Hepatic stellate cell (primary cell): ENCODE data around the gene MCM8.
A peak's percentile ranks its signal among the peaks of the same experiment; 100 is the strongest.

Experiments
- DNase-seq: peaks from one replicate; pipeline ENCODE4 v3.0.0; 2011; ENCODE audit warnings: low spot score

MCM8 gene

GRCh38 chr20:5950271-5951031, at the start of gene MCM8, which contains the start of gene TRMT6:
Gene MCM8, plus strand, starts transcription at chr20:5950652. Its CDS starts 1,364 bp downstream, at chr20:5952016.
Gene TRMT6, minus strand, starts transcription at chr20:5950533. Its CDS starts 128 bp downstream, at chr20:5950405.
- DNase-seq, result peak; percentile 86

- no peak for DNase-seq
Observed at GRCh38 chr20:5900908-5901307, 49.5 kb upstream of the MCM8 start.

DNA sequence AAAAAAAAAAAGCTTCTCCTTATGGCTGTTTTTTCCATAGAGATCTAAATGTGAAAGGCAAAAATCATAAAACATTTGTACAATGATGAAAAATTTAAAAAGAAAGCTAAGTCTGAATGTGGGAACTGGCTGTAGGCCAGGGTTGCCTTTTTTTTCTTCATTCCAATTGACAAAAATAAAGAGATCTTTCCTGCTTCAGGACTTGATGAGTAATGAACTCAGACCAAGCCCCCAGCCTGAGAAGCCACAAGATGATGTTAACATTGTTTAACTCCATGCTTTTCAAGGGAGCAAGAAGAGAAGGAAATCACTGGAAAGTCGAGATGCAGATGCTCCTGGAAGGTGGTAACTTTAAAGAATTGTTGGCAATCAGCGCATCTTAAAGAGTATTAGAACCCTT, 41.5 kb upstream of the MCM8 start:
- DNase-seq, result no peak

DNA sequence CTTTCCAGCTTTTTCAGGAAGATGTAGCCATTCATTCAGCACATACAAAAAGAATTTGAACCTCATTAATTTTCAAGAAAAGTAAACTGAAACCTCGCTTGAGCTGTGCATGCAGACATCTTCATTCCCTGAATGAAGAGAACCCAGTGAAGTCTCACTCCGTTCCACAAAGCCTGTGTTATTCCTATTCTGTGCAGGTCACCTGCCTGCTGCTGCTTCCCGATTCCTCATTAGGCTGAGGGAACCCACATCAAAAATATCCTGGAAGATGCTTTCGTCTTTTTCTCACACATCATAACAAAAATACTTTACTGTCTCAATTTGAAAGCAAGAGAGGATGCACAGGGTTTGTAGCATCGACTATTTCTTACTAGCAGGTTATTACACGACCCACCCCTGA, 40.3 kb upstream of the MCM8 start:
- no peak for DNase-seq

DNA sequence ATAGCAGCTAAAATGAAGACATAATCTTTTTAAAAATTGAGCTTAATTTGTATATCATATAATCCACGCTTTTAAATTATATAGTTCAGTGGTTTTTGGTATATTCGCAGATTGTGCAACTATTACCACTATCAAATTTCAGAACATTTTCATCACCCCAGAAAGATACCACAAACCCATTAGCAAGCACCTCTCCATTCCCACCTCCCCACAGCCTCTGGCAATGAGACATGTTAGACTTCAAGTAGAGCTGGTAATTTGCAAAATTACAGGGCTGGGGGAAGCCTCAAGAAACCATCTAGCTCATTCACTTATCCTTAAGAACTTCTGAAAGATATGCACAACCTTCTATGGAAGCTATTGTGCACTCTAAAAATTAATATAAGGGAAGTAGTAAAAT, 37.3 kb upstream of the MCM8 start:
- DNase-seq, result no peak

DNA sequence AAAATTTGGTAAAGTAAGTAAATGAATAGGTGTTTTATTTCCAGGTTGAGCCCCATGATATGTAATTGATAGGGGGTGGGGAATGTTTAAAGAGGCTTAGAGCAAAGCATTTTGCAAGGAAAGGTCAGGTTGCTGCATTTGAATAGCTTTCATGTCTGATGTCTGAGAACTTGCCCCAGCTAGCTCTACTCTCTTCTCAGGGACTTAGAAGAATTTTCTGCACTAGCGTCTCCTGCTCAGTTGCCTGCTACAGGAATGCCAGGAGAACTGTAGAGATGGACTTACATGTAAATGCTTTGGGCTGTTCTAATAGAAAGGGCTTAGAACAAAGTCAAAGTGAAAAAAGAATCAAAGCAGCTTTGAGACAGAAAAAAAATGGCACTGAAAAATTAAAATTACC, 35.6 kb upstream of the MCM8 start:
- no peak for DNase-seq

DNA sequence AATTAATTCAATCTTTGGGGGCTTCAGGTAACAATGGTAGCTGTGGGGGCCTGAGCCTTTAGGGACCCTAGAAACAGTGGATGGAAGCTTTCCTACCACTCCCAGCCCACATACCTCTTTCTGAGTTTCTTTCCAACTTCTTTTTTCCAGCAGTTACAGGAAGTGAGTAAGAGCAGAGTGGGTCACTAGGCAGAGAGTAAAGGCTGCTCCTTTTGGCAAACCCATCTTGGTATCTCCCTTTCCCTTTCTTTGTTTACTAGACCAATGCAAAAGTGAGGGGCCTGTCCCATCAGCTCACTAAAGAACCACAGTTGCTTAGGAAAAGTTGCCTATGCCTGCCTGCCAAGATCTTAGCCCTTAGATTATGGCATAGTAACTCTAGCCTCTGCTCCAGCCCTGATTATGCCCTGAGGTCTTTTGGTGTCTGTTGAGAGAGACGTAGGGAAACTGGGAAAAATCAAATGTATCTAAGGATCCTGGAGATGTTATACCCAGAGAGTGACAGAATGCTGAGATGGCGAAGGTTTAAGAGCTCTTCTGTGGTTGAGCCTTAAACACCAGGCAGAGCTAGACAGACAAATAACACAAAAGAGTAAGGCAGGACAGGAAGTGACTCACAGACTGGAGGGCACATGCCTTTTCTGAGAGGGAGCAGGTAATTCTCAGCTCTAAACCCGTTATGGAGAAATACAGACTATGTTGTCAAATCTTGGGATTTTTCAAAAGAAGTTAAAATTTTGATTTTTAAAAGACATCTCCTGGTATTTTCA, 31.4 kb upstream of the MCM8 start:
- DNase-seq, result peak; percentile 10

GRCh38 chr20:5919626-5920544, 30.6 kb upstream of the MCM8 start:
- DNase-seq, result no peak

- DNase-seq, result no peak
Observed at GRCh38 chr20:5920581-5920980, 29.9 kb upstream of the MCM8 start.

DNA sequence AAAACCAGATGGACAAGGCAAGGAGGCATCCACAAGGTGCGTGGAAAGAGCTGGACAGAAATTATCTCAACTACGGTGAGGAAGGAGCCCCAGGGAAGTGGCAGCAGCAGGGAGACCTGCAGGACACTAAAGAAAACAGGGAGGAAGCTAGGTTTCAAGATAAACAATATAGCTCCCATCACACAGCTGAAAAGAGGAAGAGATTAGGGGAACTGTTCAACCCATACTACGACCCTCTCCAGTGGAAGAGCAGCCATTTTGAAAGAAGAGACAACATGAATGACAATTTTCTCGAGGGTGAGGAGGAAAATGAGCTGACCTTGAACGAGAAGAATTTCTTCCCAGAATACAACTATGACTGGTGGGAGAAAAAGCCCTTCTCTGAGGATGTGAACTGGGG, 27.0 kb upstream of the MCM8 start:
- DNase-seq, result no peak

DNA sequence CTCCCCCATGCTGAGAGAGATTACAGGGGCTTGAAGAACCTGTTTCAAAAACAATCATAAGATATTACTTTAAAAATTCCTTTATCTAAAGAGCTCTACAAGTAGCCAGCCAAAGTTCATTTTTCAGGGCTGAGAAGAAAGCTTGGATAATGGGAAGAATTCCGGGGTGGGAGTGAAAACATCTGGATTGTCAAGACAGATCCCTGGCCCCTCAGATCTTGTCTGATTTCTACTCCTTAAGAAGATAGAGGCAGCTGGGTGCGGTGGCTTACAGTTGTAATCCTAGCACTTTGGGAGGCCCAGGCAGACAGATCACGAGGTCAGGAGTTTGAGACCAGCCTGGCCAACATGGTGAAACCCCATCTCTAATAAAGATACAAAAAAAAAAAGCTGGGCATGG, 24.9 kb upstream of the MCM8 start:
- DNase-seq, result no peak

DNA sequence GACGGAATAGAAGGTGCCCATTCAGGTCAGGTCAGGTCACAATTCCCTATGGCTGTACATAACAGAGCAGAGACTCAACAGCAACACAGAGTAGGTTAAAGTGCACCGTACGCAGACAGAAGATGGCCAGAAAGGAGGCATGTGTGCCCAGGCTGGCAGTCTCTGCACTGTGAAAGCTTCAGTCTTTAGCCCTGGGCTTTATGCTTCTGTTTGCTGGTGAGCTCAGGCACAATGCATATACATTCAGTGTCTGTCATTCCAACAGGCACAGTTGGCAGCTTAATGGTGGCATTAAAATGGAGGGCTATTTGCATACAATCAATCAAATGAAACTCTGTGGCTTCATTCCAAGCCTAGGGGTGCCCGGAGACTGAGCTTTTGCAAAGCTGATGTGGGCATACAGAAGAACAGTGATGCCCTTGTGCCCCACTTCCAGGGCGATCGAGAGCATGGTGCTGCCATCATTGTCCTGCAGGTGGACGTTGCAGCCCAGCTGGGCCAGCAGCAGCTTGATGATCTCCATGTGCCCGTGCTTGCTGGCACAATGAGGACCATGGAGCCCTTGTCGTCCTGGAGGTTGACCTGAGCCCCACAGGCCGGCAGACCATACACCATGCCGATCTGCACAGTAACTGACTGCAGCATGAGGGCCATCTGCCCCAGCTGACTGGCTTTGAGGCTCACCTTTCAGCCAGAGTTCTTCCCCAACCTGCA, 22.5 kb upstream of the MCM8 start:
- DNase-seq, result no peak

DNA sequence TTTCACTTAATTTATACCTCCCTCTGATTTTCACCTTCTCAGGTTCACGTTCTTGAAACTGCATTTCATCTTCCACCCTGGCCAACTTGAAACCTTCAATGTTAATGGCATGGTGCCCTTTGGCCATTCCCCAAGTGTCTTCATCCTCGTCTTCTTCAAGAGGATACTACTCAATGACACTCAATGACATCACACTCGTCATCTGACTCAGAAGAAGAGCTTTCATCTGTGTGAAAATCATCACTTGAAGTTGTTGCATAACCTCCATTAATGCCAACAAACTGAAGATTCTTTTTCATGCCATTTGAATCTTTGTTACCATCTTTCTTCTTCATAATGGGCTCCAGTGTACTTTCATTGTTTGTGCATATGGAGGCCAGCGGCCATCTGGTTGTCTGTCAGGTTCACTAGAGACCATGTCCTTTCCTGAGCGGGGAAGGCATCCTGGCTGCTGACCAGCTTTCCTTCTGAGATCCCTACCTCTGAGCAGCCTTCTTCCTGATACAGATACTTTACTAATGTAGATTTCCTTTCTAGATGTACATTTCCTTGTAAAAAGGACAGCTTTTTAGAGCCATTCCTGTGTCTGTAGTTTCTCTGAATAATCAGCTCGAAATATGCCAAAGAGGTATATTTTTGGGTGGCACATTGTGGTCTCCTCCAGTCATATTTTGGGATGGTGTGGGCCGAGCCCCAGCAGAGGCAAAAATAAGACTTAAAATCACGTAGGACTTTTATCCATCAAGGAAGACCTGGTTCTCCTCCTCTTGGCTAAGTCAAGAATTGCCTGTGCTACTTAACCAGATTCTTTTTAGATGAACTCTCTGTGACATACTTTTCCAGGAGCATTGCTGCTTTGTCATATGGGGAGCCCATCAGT, 21.4 kb upstream of the MCM8 start:
- no peak for DNase-seq

DNA sequence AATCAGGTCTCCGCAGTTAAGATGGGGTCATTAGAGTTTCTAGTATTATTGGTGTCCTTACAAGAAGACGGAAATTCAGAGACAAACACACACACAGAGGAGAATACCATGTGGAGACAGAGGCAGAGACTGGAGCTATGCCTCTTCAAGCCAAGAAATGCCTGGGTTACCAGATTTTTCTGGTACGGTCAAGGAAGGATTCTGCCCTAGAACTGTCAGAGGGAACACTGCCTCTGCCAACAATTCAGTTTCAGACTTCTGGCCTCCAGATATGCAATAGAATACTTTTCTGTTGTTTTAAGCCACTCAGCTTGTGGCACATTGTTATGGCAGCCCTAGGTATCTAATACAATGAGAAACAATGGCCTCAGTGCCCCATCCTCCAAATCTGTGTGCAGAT, 19.0 kb upstream of the MCM8 start:
- DNase-seq, result no peak

DNA sequence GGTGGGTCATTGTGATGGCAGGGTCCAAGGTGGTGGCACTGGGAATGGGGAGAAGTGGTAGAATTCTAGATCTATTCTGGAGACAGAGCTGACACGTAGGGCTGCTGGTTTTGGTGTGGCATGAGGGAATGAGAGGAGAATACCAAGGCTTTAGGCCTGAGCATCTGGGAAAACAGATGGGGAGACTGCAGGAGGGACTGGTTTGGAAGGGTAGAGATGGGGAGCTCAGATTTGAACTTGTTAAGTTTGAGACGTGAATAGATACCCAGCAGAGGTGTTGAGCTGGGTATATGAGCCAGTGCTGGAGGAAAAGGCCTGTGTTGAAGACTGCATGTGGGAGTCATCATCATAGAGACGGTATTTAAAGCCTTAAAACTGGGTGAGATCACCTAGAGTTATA, 17.7 kb upstream of the MCM8 start:
- no peak for DNase-seq

DNA sequence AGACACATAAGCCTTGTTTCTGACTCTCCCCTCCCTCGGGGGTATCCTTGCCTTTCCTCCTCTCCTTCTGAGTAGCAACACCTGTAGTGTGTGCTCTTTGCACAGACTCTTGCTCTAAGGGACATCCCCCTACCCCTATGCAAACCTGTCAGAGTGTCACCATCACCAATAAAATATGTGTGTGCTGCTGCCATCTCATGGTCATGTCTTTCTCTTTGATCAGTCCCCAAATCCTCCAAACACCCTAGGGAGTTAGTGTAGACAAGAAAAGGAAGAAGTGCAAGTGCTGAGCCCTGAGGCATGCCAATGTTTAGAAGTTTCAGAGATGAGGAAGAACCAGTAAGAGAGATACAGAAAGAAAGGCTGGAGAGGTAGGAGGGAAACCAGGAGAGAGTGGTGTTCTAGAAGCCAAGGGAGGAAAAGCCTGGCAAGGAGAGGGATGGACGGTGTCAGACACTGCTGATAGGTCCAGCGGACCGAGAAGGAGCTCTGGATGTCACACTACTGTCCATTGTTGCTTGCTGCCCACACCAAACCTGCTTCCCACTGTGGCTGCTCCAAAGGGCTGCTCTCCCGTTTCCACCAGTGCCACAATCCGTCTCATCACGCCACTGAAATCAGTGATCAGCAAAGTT, 16.5 kb upstream of the MCM8 start:
- peak; percentile 12 for DNase-seq

DNA sequence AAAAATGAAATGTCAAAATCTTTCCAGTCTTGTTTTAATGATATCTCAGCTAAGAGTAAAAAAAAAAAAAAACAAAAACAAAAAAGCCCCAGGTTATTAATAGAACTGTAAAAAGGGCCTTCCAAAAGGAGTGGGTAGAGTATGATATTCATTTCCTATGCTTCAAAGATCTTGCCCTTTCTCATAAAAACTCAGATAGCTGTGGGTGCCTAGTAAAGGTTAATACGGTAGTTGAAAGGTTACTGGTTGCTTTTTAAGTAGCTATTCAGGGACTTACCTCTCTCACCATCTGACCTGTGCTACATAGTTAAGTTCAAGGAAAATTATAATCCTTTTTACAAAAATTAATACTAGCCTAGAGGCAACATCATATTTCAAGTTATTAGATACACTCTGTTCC, 15.1 kb upstream of the MCM8 start:
- no peak for DNase-seq

- no peak for DNase-seq
Observed at GRCh38 chr20:5936238-5936637, 14.2 kb upstream of the MCM8 start.

DNA sequence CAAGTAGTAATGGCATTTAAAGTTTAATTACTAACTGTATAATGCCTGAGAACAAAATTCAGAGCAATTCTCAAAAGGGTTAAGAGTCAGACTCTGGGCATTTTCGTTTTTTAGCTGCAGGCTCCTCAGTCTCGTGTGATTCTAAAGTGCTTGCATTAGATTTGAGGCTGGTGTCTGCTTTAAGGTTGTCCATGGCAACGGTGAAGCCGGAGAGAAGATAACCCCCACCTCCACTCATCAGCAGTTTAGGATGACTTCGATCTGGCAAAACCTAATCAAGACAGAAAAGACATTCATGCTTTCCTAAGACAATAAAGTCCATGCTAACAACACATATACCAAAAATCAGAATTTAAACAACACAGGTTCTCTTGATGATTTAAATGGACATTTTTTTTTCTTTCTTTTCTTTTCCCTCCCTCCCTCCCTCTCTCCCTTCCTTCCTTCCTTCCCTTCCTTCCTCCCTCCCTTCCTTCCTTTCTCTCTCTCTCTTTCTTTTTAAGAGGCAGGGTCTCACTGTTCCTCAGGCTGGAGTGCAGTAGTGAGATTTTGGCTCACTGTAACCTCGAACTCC, 11.9 kb upstream of the MCM8 start:
- DNase-seq, result no peak

GRCh38 chr20:5945963-5946362, 4.5 kb upstream of the MCM8 start:
- no peak for DNase-seq
